Mucosa of rectum (tissue), 2 donors: Measurements from ENCODE around the gene NDE1.

ENCODE experiments used
- H3K27ac ChIP-seq, 2 donors: one replicate each; pipeline ENCODE4 v1.7.0; 2013; ENCODE audit warnings: inconsistent platforms in 2 of 2, low read depth in 2 of 2, low read length in 2 of 2
- H3K27me3 ChIP-seq, 2 donors: one replicate each; pipeline ENCODE4 v1.7.0; 2013; ENCODE audit warnings: low read length in 2 of 2; ENCODE audit not compliant: control insufficient read depth in 2 of 2, insufficient read depth in 2 of 2
- H3K36me3 ChIP-seq, 2 donors: one replicate each; pipeline ENCODE4 v1.7.0; 2013; ENCODE audit warnings: low read length in 2 of 2; ENCODE audit not compliant: control insufficient read depth in 2 of 2, insufficient read depth in 2 of 2
- H3K4me1 ChIP-seq, 2 donors: one replicate each; pipeline ENCODE4 v1.7.0; 2013; ENCODE audit warnings: low read length in 2 of 2, mild to moderate bottlenecking in 1 of 2; ENCODE audit not compliant: control insufficient read depth in 2 of 2, insufficient read depth in 2 of 2
- H3K4me3 ChIP-seq, 2 donors: one replicate each; pipeline ENCODE4 v1.7.0; 2013; ENCODE audit warnings: low read length in 2 of 2
- H3K9ac ChIP-seq, 2 donors: one replicate each; pipeline ENCODE4 v1.7.0; 2013; ENCODE audit warnings: low read length in 2 of 2, low read depth in 1 of 2, mild to moderate bottlenecking in 1 of 2
- H3K9me3 ChIP-seq, 2 donors: one replicate each; pipeline ENCODE4 v1.7.0; 2013; ENCODE audit warnings: low read length in 2 of 2; ENCODE audit not compliant: control insufficient read depth in 2 of 2
- donor health status: healthy.
- donor health status: Normal muscosa, but diverticular disease.

The NDE1 gene

DNA sequence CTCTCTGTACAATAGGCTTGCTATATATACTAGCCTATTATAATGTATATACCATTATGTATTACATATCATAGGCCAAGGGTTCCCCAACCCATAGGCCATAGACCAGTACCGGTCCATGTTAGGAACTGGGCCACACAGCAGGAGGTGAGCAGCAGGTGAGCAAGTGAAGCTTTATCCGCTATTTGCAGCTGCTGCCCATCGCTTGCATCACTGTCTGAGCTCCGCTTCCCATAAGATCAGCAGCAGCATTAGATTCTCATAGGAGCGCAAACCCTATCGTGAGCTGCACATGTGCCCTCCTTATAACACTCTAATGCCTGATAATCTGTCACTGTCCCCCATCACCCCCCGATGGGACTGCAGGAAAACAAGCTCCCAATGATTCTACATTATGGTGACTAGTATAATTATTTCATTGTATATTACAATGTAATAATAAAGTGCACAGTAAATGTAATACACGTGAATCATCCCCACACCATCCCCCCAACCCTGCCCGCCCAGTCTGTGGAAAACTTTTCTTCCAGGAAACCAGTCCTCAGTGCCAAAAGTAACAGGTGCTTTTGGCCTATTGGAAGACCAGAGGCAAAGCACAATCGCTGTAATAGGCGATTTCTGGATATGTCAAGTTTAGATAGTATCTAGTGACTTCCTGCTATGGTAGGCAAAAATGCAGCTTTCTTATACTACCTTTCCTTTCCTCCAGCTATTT, 122.7 kb downstream of the NDE1 start:
- H3K9ac ChIP-seq: no peak overlapping the region
- H3K9me3 ChIP-seq: no peaks in the 10 kb centered on the region
- H3K4me3 ChIP-seq: no peak overlapping the region
- no peak overlapping the region for H3K27ac ChIP-seq
- no peaks in the 10 kb centered on the region for H3K4me1 ChIP-seq
- no peaks in the 10 kb centered on the region for H3K36me3 ChIP-seq
- H3K27me3 ChIP-seq: no peaks in the 10 kb centered on the region

DNA sequence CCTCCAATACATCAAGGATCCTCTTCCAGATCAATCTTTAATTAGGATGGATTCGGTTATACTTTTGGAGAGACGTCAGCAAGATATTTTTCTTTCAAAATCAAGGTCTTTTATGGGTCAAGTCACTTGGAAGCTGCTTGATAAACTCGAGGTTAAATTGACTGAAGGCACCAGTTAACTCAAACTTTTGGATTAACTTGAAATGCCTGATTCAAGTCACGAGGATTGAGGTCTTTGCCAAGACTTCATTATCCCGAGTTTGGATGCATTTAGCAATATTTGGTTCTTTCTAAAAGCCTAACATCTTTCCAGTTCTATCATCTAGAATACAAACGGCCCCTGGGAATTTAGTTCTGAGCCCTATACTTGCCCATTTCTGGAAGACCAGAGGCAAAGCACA, 123.9 kb downstream of the NDE1 start:
- H3K4me3 ChIP-seq: no peak overlapping the region
- H3K27ac ChIP-seq: no peak overlapping the region
- H3K4me1 ChIP-seq: no peaks in the 10 kb centered on the region
- no peaks in the 10 kb centered on the region for H3K9me3 ChIP-seq
- no peaks in the 10 kb centered on the region for H3K27me3 ChIP-seq
- H3K36me3 ChIP-seq: no peaks in the 10 kb centered on the region
- no peak overlapping the region for H3K9ac ChIP-seq

DNA sequence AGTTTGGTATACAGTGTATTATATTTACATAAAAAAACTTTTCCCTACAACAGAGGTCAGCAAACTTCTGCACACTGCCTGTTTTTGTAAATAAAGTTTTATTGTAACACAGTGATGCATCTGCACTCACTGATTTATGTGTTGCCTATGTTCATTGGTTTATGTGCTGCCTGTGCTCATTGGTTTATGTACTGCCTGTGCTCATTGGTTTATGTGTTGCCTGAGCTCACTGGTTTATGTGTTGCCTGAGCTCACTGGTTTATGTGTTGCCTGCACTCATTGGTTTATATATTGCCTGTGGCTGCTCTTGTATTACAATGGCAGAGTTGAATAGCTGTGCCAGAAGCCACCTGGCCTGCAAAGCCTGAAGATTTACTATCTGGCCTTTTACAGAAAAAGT, 125.2 kb downstream of the NDE1 start:
- no peak overlapping the region for H3K9ac ChIP-seq
- H3K36me3 ChIP-seq: no peaks in the 10 kb centered on the region
- no peaks in the 10 kb centered on the region for H3K9me3 ChIP-seq
- H3K4me3 ChIP-seq: no peak overlapping the region
- H3K27me3 ChIP-seq: no peaks in the 10 kb centered on the region
- H3K4me1 ChIP-seq: no peaks in the 10 kb centered on the region
- H3K27ac ChIP-seq: no peak overlapping the region

DNA sequence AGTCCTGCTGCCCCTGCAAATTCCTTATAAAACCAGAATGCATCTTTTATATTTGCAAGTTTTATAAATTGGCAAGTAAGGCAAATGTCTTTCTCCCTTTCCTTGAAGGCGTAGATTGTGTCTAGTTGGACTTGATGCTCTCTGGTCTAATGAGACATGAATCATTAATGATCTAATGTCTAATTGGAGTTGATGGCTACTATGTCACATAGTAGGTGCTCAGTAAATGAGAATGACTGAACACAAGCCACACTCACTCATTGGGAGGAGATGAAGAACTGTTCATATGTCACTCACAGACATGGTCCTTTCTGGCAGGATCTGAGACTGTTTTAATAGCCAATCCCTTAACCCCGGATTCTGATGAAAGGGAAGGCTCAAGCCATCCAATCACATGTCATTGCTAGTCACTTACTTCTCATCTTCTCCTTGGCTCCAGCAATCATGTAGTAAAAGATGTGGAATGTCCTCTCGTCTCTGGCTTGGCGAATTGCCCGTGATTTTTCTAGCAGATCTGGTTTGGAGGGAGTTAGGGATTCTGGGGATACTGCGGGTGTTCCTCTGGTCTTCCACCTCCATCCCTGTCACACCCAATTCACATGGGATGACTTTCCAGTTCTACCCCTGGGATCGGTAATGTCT, 125.7 kb downstream of the NDE1 start:
- Histone ChIP-seq H3K27ac (no peak overlapping the region), H3K4me1 (no peaks in the 10 kb centered on the region), H3K9ac (no peak overlapping the region), H3K9me3 (no peaks in the 10 kb centered on the region), H3K36me3 (no peaks in the 10 kb centered on the region), H3K27me3 (no peaks in the 10 kb centered on the region), H3K4me3 (no peak overlapping the region)
